Raji (cell line): Measurements from ENCODE around the gene MICAL2.

Experiments
- POLR2A ChIP-seq: IDR thresholded peaks from 2 replicates; pipeline ENCODE4 v1.6.1; 2011; ENCODE audit warnings: low read depth, low read length, control low read depth; ENCODE audit not compliant: insufficient read depth

MICAL2 gene

DNA sequence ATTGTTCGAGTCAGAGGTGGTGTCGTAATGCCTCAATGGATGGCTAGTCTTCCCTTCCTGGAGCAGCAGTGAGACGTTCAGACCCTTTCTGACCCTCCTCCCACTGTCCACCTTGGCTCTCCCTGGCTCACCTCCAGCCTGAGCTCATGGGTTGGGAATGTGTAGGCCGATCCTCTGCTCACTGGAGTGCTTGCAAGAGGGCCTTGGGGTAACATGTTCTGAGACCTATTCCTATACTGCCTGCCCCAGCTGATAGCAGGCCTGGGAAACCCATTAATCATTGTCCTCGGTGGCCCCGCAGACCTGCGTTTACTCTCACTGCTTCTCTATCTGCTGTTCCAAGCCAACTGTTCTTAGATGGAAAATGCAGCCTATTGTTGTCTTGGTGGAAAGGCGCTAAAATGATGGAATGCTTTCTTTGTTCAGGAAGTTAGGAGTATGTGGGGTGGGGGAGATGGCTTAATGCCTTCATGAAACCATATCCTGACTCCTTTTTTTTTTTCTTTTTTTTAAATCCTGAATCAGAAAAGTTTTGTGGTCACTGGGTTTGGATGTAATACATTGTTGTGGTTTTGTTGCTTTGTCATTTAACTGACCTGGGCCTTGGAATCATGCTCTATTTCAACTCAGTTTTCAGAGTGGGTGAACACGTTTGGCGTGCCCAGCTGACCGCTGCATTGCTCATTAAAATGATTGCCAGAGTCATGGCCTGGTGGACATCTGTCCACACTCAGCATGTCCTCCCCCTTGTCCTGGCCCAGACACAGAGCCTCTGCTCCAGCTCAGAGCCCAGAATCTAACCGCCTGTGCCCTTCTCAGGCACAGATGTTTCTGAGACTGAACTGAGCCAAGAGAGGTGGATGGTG lies 72.5 kb downstream of the MICAL2 start:
- TF ChIP-seq POLR2A: no peak

DNA sequence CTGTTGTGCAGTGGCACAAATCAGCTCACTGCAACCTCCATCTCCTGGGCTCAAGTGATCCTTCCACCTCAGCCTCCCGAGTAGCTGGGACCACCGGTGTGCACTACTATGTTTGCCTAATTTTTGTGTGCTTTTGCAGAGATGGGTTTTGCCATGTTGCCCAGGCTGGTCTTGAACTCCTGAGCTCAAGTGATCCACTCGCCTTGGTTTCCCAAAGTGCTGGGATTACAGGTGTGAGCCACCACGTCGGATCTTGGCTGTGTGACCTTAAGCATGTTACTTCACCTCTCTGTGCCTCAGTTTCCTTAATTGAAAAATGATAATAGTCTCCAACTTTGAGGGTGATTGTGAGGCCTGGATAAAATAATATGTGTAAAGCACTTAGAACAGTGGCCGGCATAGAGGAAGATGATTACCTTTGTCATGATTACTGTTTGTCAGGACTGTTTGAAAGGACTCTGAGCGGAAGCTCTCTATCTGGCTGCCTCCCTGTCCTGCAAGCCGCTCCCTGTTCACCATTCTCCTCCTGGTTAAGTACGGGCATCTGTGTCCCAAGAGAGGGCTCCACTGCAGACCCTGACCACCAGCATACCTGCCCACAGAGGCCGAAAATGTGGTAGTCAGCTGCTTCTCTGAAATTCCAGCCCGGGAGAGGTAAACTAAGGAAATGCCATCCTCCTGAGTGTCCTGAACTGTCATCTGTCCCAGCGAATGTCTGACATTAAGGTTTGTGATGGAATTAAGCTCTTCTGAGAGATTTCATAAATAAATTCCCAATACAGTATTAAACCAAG lies 73.6 kb downstream of the MICAL2 start:
- TF ChIP-seq POLR2A: no peak

DNA sequence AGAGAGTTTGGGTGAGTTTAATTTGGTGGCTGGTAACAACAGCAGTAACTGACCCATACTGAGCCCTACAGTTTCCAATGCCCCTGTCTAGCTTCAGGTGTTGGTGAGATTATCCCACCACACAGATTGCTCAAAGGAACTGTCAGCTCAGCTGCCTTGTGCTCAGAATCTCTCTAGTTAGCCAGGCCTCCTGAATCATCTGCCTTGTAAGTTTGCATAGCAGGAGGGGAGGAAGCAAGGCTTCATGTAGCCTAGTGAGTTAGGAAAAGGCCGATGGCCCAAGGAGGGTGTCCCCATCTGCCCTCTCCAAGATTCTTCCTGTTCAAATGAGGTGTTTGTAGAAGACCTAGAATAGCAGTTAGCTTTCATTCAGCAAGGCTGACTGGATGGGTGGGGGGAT lies 74.3 kb downstream of the MICAL2 start:
- TF ChIP-seq POLR2A: no peak

DNA sequence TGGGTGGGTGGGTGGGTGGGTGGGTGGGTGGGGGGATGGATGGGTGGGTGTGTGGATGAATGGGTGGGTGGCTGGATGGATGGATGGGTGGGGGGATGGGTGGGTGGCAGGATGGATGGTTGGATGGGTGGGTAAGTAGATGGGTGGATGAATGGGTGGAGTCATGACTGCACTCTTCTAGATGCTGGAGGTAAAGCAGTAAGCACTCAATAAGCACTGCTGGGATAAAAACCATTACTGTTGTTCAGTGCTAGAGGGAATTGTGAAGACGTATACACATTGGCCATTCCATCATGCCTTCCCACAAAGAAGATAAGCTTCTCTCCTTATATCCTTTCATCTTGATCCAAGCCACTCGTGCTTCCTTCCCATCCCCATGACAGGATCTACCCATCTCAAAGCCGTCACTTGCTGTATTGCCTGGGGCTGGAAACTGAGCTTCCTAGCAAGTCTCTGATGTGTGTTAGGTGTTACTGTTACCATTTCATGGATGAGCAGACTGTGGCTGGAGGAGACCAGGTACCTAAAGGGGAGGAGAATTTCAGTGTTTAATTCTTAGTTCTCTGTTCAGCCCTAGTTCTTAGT lies 74.8 kb downstream of the MICAL2 start:
- TF ChIP-seq POLR2A: no peak

DNA sequence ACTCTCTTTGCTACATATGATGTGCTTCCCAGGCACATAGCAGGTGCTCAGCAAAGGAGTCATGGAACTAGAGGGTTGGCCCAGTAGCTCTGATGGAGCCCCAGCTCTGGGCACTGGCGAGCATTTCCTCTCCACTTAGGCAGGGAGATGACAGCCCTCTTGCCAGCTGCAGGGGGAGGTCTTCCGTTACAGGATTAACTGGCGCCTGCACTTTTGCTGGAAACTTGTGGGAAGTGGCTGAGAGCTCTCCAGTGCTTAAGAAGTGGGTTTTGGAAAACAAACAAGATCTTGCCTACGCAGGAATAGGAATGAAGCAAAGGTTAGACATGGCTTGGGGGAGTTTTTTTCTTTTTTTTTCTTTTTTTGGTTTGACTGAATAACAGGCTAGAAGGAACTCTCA lies 75.5 kb downstream of the MICAL2 start:
- no peak for TF ChIP-seq POLR2A

DNA sequence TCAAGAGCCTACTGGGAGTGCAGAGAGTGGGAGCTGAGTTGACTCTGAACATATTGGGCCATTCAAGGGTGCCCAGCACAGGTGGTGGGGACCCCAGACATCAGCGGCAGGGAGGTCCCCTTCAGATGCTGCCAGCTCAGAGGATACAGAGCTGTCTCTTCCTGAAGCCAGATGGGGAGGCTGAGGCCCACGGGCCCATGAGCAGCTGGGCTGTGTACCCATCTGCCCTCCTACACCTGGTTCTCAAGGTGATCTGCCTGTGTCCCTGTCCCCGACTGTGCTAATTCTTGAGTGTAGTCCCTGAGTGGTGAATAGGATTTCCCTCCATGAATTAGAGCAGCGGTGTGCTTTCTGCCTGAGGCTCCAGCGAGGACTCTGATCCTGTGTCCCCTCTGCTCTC lies 76.3 kb downstream of the MICAL2 start:
- TF ChIP-seq POLR2A: no peak

DNA sequence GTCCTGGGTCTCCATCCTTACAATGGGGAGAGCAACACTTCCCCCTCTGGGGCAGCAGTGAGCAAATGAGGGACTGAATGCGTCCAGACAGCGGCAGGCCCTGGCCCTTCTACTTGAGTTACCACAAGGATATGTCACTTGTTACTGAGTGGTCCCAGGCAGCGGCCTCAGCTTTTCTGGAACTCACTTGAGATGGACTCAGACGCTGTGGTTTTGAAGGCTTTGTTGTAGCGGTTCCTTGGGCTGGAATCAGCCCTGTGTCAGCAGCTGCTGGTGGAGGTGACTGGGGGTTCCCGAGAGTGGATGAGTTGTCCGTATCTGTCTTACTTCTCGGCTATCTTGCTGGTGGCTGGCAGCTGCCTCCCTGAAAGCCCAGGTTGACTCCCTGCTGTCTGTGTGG lies 77.0 kb downstream of the MICAL2 start:
- TF ChIP-seq POLR2A: no peak

DNA sequence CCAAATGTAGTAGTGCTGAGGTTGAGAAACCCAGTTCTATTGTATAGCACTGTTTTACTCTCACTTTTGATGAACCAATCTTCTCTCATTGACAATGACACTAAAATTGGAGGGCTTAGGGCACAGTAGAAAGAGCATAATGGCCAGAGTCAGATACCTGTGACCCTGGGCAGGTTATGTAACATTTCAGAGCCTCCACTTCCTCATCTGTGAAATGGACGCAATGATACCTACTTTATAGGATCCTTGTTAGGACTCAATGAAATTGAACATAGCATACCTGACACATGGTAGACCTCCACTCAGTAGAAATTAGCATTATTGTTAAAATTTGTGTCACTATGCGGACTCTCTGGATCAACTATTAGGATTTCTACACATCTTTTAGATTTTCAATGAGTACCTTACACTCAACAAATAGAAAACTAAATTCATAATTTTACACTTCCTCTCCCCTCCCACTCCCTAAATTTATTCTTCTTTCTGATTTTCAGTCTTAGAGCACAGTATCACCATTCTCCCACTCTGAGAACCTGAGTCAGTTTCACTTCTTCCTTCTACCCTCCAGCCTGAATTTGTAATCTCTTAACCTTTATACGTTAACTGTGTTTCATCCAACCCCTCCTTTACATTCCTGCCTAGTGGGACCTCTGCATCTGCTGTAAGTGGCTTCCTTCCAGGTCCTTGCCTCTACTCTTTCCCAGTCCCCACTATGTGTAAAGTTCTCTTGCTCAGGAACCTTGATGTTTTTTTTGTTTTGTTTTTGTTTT lies 78.3 kb downstream of the MICAL2 start:
- no peak for TF ChIP-seq POLR2A

DNA sequence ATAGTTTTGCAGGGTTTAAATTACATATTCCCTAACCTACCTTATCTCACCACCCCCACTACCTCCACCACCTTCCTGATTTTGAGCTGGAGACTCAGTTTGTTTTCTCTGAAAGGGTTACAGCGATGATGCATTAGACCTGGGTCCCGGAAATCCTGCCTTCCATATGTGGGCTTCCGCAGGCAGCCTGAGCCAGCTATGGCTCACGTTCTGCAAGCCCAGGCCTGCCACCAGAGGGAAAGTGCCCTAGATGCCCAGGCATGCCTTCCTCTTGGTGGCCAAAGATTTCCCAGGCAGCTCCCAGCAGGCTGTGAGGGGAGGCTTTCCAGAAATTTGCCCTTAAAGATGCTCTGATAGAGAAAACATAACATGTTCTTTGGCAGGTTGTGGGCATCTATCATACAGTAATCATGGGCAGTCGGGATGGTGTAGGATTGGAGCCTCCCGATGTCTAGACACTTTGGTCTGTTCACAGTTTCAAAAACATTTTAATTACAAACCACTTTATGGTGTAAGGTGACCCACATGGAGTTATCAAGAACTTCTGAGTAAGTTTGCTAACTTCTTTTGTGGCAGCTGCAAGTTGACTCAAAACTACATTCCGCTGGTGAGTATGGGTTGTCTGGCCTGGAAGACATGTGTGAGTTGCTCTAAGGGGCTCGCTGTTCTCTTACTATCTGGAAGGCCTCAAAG lies 79.3 kb downstream of the MICAL2 start:
- no peak for TF ChIP-seq POLR2A

DNA sequence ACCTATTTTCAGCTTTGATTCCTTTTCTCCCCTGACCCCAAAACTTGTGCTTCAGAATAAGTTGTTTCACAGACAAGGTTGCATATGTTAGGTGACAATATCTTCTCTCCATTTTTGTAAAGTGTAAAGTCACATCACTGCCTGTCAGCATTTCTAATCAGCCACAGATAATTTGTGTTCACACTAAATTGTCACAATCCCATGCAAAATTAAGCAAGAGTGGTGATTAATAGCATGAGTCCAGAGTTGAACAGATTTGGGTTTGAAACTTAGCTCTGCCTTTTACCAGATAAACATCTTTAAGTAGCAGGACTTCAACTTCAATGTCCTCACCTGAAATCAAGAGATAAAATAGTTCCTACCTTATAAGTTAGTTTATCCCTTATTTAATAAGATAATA lies 80.1 kb downstream of the MICAL2 start:
- TF ChIP-seq POLR2A: no peak

DNA sequence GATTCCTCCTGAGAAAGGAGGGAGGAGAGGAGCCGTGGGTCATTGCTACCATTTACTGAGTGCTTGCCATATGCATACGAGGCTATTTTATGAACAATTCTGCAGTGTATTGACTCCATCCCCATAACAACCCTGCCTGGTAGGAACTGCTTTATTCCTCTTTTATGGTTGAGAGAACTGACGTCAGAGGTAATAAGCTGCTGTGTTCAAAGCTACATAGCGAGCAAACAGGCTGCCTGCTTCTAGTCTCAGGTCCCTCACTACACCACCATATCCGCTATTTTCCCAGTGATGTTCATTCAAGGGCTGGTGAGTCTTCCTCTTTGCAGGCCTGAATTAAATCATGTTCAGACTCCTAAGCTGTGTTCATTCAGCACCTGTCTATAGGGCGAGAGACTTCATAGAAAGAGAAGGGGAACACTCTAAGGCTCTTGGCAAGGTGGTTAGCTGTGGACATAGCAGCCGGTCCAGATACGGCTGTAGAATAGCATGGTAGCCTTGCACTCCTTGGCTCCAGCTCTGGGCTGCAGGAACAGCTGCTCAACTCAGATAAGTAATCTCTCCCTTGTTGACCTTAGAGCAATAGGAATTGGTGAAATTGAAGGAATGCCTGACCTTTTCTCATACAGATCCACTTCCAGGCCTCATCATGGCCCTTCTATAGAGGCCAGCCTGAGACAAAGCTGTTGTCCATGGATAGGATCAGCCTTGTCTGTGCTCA lies 82.6 kb downstream of the MICAL2 start:
- TF ChIP-seq POLR2A: no peak

DNA sequence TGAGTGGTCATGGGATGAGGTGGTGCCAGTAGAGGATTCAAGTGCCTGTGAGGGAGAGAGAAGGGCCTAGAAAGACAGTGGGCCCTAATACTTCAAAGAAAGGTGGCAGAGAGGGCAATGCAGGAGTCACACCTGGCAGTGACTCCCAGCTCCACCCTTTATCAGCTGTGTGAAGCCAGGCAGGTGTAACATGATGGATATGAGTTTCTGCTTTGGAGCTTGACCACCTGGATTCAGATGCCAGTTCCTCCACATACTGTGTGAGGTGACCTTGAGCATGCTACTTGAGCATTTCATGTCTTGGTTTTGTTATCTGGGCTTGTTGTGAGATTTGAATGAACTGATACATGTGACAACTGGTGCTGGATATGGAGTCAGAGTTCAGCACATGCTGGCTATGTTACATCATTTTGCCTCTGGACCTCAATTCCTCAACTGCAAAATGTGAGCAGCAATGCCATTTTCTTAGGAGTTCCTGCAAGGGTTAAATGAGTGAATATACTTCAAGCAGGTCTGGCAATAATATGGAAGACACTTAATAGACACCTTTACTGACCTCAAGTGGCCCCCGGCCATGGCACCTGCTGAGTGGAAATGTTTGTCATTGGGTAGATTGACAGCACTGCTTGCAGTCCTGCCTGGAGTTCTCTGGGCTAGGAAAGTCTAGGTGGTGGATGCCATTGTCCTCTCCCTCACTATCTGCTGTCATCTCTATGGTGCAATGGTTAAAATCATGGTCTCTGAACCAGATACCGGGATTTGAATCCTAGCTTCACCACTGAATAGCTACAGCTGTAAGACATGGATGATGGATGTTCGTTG lies 83.3 kb downstream of the MICAL2 start:
- TF ChIP-seq POLR2A: no peak

DNA sequence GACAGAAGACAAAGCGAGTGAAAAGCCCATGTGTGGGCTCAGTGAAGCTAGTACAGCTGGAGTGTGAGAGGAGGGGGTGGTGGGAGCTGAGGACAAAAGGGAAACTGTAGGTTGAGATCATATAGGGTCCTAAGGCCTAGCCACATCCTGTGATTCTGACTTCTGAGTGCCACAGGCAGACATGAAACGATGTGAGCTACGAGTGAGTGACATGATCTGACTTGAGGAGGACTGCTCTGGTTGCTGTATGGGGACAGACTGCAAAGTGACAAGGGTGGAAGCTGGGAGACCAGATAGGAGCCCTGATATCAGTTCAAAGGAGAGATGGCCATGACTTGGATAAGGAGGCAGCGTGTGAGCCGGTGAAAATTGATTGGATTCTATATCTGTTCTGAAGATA lies 85.4 kb downstream of the MICAL2 start:
- no peak for TF ChIP-seq POLR2A

DNA sequence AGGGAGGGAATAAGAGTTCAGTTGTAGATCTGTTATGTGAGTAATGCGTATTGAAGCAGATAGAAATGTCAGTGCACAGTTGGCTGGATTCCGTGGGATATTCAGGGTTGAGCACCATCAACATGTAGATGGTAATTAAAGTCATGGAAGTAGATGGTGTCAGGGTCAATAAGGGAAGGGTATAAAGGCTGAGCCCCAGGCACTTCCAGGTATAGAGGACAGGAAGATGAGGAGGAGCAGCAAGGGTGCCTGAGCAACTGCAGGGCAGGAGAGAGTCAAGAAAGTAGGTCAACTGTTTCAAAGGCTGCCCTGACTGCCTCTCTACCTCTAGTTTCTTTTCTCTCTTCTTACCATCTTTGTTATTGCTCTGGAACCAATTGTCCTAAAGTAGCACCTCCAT lies 85.9 kb downstream of the MICAL2 start:
- no peak for TF ChIP-seq POLR2A

DNA sequence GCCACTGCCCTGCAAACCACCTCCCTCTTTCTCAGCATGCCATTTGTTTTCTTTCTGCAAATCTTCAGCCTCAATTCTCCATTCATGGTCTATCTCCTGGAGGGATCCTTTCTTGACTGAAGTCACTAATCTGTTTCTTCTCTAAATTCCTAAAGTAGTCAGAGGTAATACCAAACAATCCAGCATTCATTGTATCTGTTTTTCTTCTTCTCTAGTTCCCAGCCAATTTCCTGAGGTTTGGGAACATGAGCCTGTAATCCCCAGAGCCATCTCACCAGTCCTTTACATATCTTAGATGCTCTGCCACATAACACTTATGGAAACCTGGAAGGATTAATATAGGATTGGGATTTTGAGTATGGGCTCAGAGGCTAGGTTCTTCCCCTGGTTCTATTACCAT lies 86.5 kb downstream of the MICAL2 start:
- no peak for TF ChIP-seq POLR2A
